H9 (cell line): Measurements from ENCODE around the gene WDFY3. TPM values are rescaled to one million over a fixed set of nuclear protein-coding genes. Genes with fewer than 3 reads are reported as not detected.

Source experiments
- DNase-seq: peaks from one replicate; pipeline ENCODE4 v3.0.0-alpha.2; 2017
- H2AFZ ChIP-seq: one replicate; pipeline ENCODE4 v1.6.1; 2013; ENCODE audit warnings: mild to moderate bottlenecking, low read length, control low read depth, moderate library complexity
- H2AK5ac ChIP-seq: 2 replicates; pipeline ENCODE4 v1.6.1; 2013; ENCODE audit warnings: low read length, control low read depth, mixed read lengths; ENCODE audit not compliant: insufficient read length
- H2BK120ac ChIP-seq: one replicate; pipeline ENCODE4 v1.6.1; 2013; ENCODE audit warnings: low read depth, mild to moderate bottlenecking, low read length, control low read depth, inconsistent platforms; ENCODE audit not compliant: poor library complexity, severe bottlenecking
- H2BK12ac ChIP-seq: 2 replicates; pipeline ENCODE4 v1.6.1; 2013; ENCODE audit warnings: low read length, control low read depth, mixed read lengths, low read depth; ENCODE audit not compliant: insufficient read length
- H2BK15ac ChIP-seq: 2 replicates; pipeline ENCODE4 v1.6.1; 2013; ENCODE audit warnings: low read depth, low read length, control low read depth
- H2BK20ac ChIP-seq: one replicate; pipeline ENCODE4 v1.6.1; 2013; ENCODE audit warnings: low read depth, mild to moderate bottlenecking, low read length, control low read depth, inconsistent platforms; ENCODE audit not compliant: poor library complexity, severe bottlenecking
- H2BK5ac ChIP-seq: 2 replicates; pipeline ENCODE4 v1.6.1; 2013; ENCODE audit warnings: low read length, control low read depth, mixed read lengths; ENCODE audit not compliant: insufficient read length
- H3K14ac ChIP-seq: 2 replicates; pipeline ENCODE4 v1.6.1; 2013; ENCODE audit warnings: low read length, control low read depth; ENCODE audit not compliant: insufficient read depth
- H3K18ac ChIP-seq: 2 replicates; pipeline ENCODE4 v1.6.1; 2013; ENCODE audit warnings: low read depth, mild to moderate bottlenecking, mixed read lengths, low read length, control low read depth; ENCODE audit not compliant: insufficient read length
- H3K23ac ChIP-seq: 2 replicates; pipeline ENCODE4 v1.6.1; 2013; ENCODE audit warnings: low read length, control low read depth, mixed read lengths, low read depth; ENCODE audit not compliant: insufficient read length
- H3K23me2 ChIP-seq: 2 replicates; pipeline ENCODE4 v1.6.1; 2013; ENCODE audit warnings: low read depth, mild to moderate bottlenecking, mixed read lengths, low read length, control low read depth; ENCODE audit not compliant: insufficient read length, poor library complexity, severe bottlenecking
- H3K27ac ChIP-seq: 2 replicates; pipeline ENCODE4 v1.5.1; 2013; ENCODE audit warnings: low read length, control low read depth, mixed read lengths, low read depth; ENCODE audit not compliant: insufficient read length
- H3K27me3 ChIP-seq: 2 replicates; pipeline ENCODE4 v1.6.1; 2013; ENCODE audit warnings: low read length, control low read depth, inconsistent platforms; ENCODE audit not compliant: insufficient read depth
- H3K4ac ChIP-seq: 2 replicates; pipeline ENCODE4 v1.6.1; 2013; ENCODE audit warnings: low read depth, mild to moderate bottlenecking, control low read depth, inconsistent platforms, low read length, moderate library complexity
- H3K4me1 ChIP-seq: 2 replicates; pipeline ENCODE4 v1.6.1; 2013; ENCODE audit warnings: low read length, control low read depth, inconsistent platforms; ENCODE audit not compliant: insufficient read depth
- H3K4me2 ChIP-seq: 2 replicates; pipeline ENCODE4 v1.6.1; 2013; ENCODE audit warnings: low read length, control low read depth, mixed read lengths; ENCODE audit not compliant: insufficient read length, insufficient read depth
- H3K56ac ChIP-seq: 2 replicates; pipeline ENCODE4 v1.6.1; 2013; ENCODE audit warnings: low read depth, mild to moderate bottlenecking, mixed read lengths, low read length, control low read depth; ENCODE audit not compliant: insufficient read length
- H3K79me1 ChIP-seq: 2 replicates; pipeline ENCODE4 v1.6.1; 2013; ENCODE audit warnings: low read depth, mild to moderate bottlenecking, moderate library complexity, low read length, control low read depth, inconsistent platforms; ENCODE audit not compliant: insufficient read depth, poor library complexity, severe bottlenecking
- H3K79me2 ChIP-seq: 2 replicates; pipeline ENCODE4 v1.6.1; 2013; ENCODE audit warnings: low read length, control low read depth, inconsistent platforms; ENCODE audit not compliant: insufficient read depth
- H3K9ac ChIP-seq: 2 replicates; pipeline ENCODE4 v1.6.1; 2013; ENCODE audit warnings: low read length, control low read depth, mixed read lengths; ENCODE audit not compliant: insufficient read length; ENCODE audit errors: extremely low read depth
- H3K9me3 ChIP-seq: one replicate; pipeline ENCODE4 v1.6.1; 2013; ENCODE audit warnings: low read depth, low read length, inconsistent platforms; ENCODE audit not compliant: control insufficient read depth
- H3T11ph ChIP-seq: one replicate; pipeline ENCODE4 v1.6.1; 2013; ENCODE audit warnings: mild to moderate bottlenecking, low read length, control low read depth, inconsistent platforms
- H4K20me1 ChIP-seq: one replicate; pipeline ENCODE4 v1.6.1; 2013; ENCODE audit not compliant: control insufficient read depth, insufficient read length, insufficient read depth
- H4K5ac ChIP-seq: 2 replicates; pipeline ENCODE4 v1.6.1; 2013; ENCODE audit warnings: low read depth, mild to moderate bottlenecking, mixed read lengths, low read length, control low read depth; ENCODE audit not compliant: insufficient read length
- H4K8ac ChIP-seq: replicated peaks from 2 replicates; pipeline ENCODE4 v1.6.1; 2013; ENCODE audit warnings: low read length, control low read depth, mixed read lengths, low read depth; ENCODE audit not compliant: insufficient read length
- H4K91ac ChIP-seq: 2 replicates; pipeline ENCODE4 v1.6.1; 2013; ENCODE audit warnings: low read depth, mild to moderate bottlenecking, moderate library complexity, mixed read lengths, low read length, control low read depth; ENCODE audit not compliant: insufficient read length
- H3K27ac Mint-ChIP-seq, 3 experiments: 2 replicates in 2 of 3; 3 replicates in 1 of 3; pipeline ENCODE4 v1.8.0; 2020 to 2021; ENCODE audit warnings: mixed read lengths in 3 of 3, mild to moderate bottlenecking in 1 of 3, moderate library complexity in 1 of 3
- H3K27me3 Mint-ChIP-seq: 2 replicates; pipeline ENCODE4 v1.8.0; 2021; ENCODE audit warnings: low read depth, mild to moderate bottlenecking, moderate library complexity, mixed read lengths
- H3K36me3 Mint-ChIP-seq, 3 experiments: 2 replicates in 2 of 3; 3 replicates in 1 of 3; pipeline ENCODE4 v1.8.0; 2020 to 2021; ENCODE audit warnings: low read depth in 3 of 3, mixed read lengths in 3 of 3; ENCODE audit not compliant: insufficient read depth in 1 of 3
- H3K4me1 Mint-ChIP-seq, 2 experiments: 2 replicates each; pipeline ENCODE4 v1.8.0; 2020; ENCODE audit warnings: mixed read lengths in 2 of 2
- H3K4me3 Mint-ChIP-seq, 2 experiments: 2 replicates in 1 of 2; 3 replicates in 1 of 2; pipeline ENCODE4 v1.8.0; 2020 to 2021; ENCODE audit warnings: mild to moderate bottlenecking in 2 of 2, mixed read lengths in 2 of 2, moderate library complexity in 1 of 2
- H3K9me3 Mint-ChIP-seq, 2 experiments: 2 replicates in 1 of 2; 3 replicates in 1 of 2; pipeline ENCODE4 v1.8.0; 2020; ENCODE audit warnings: mild to moderate bottlenecking in 2 of 2, mixed read lengths in 2 of 2, moderate library complexity in 1 of 2
- CTCF ChIP-seq: fragments of 200-600 bp; sonication (generic); conservative IDR thresholded peaks from 3 replicates; pipeline ENCODE4 v1.8.0; 2021; ENCODE audit warnings: antibody characterized with exemption, mild to moderate bottlenecking
- WGBS: extraction: QIAGEN DNeasy Blood & Tissue Kit; methylation state at CpG from one replicate; pipeline ENCODE4 v1.1.7; 2013; ENCODE audit warnings: missing lambda C conversion rate, low lambda C conversion rate, mixed read lengths; ENCODE audit not compliant: insufficient read length; ENCODE audit errors: extremely low coverage; 5-methylcytosine and 5-hydroxymethylcytosine counted together
- total RNA-seq: library from RNA; stranded (reverse); gene quantifications from 2 replicates; pipeline ENCODE4 v1.2.1, GENCODE V29; 2021

WDFY3 gene
- total RNA-seq, 1 experiment from 2014 or later = 54.6 TPM

- peaks cover 4 to 12% (median 10%) of the 10 kb centered on the region in 3 experiments; a peak in 6 of 7 replicates for H3K36me3 Mint-ChIP-seq
- Histone ChIP-seq H4K5ac (no peak overlapping the region), H3K4me1 (peaks cover 2% of the 10 kb centered on the region; the same call in 1 of the 2 replicates), H3K9ac (no peak overlapping the region), H4K8ac (no peak overlapping the region), H4K91ac (no peak overlapping the region), H3K23ac (no peak overlapping the region), H2BK120ac (no peak overlapping the region), H3K23me2 (no peaks in the 10 kb centered on the region), H2BK15ac (no peak overlapping the region), H3K9me3 (no peaks in the 10 kb centered on the region), H2BK20ac (no peak overlapping the region), H2AFZ (no peak overlapping the region), H3K4ac (no peak overlapping the region), H3K56ac (no peak overlapping the region), H3K4me2 (no peak overlapping the region), H3K18ac (no peak overlapping the region), H2BK12ac (no peak overlapping the region), H3K79me2 (no peaks in the 10 kb centered on the region; the same call in none of the 2 replicates), H3K27ac (no peak overlapping the region), H3K14ac (no peak overlapping the region), H3T11ph (no peak overlapping the region), H3K79me1 (no peaks in the 10 kb centered on the region), H4K20me1 (no peaks in the 10 kb centered on the region), H3K27me3 (no peaks in the 10 kb centered on the region), H2BK5ac (no peak overlapping the region), H2AK5ac (no peak overlapping the region)
- no peaks in the 10 kb centered on the region for H3K27me3 Mint-ChIP-seq
- H3K4me3 Mint-ChIP-seq = no peak overlapping the region
- H3K27ac Mint-ChIP-seq = peak overlapping the region in 1 of 3 experiments; percentile 46; a peak in 4 of 7 replicates
- no CpG with 5 or more reads among the region's 3 CpGs for WGBS
- no peak for TF ChIP-seq CTCF
- peaks cover 25 to 34% of the 10 kb centered on the region in 2 experiments for H3K4me1 Mint-ChIP-seq
- no peaks in the 10 kb centered on the region for H3K9me3 Mint-ChIP-seq
- no peak for DNase-seq
These were observed 64.7 kb downstream of the WDFY3 start for GRCh38 chr4:84901740-84902281.
